IMR-90 (cell line): ENCODE results near the gene SHROOM3. TPM values are rescaled to one million over a fixed set of nuclear protein-coding genes. Genes with fewer than 3 reads are reported as not detected.

Source experiments
- ATAC-seq: fragments of 200-7000 bp; cut with Tn5 transposase; 2 replicates; pipeline ENCODE4 v1.9.1; 2020; ENCODE audit warnings: low read depth, mild to moderate bottlenecking, moderate library complexity
- BruUV-seq: library from RNA; stranded (reverse); fragments of 400-500 nt; replicated peaks from 2 replicates; lab custom pipeline; 2021; lab: Mats Ljungman, UMichigan
- CTCF ChIA-PET: fragments of 300-600 bp; formaldehyde crosslinking; extraction: SDS; loops from one replicate; lab custom pipeline; 2021; ENCODE audit warnings: antibody characterized with exemption; lab: Yijun Ruan, JAX
- POLR2A ChIA-PET: fragments of 300-600 bp; sonication (Branson Sonifier 250); formaldehyde crosslinking; loops from one replicate; lab custom pipeline; 2022; ENCODE audit warnings: antibody characterized with exemption; ENCODE audit not compliant: unreplicated experiment; lab: Charles Lee
- DNase-seq: peaks from one replicate; pipeline ENCODE4 v3.0.0; 2013
- H2AFZ ChIP-seq: replicated peaks from 2 replicates; pipeline ENCODE3; 2013; ENCODE audit warnings: low read length, mild to moderate bottlenecking; ENCODE audit not compliant: poor library complexity
- H2AK5ac ChIP-seq: 2 replicates; pipeline ENCODE4 v1.6.1; 2013; ENCODE audit warnings: low read depth, low read length, inconsistent platforms
- H2AK9ac ChIP-seq: replicated peaks from 2 replicates; pipeline ENCODE3; 2013; ENCODE audit warnings: mild to moderate bottlenecking, low read depth, low read length, moderate library complexity; ENCODE audit not compliant: poor library complexity
- H2BK120ac ChIP-seq: 2 replicates; pipeline ENCODE4 v1.6.1; 2013; ENCODE audit warnings: low read depth, low read length, inconsistent platforms
- H2BK15ac ChIP-seq: 3 replicates; pipeline ENCODE4 v1.6.1; 2013; ENCODE audit warnings: low read depth, low read length, inconsistent platforms
- H2BK20ac ChIP-seq: 2 replicates; pipeline ENCODE4 v1.6.1; 2013; ENCODE audit warnings: low read depth, mild to moderate bottlenecking, inconsistent platforms, low read length, moderate library complexity
- H2BK5ac ChIP-seq: 2 replicates; pipeline ENCODE4 v1.6.1; 2013; ENCODE audit warnings: mild to moderate bottlenecking, low read depth, low read length, inconsistent platforms; ENCODE audit not compliant: poor library complexity, severe bottlenecking
- H3K14ac ChIP-seq: replicated peaks from 2 replicates; pipeline ENCODE4 v1.6.1; 2013; ENCODE audit warnings: low read depth, low read length, inconsistent platforms
- H3K18ac ChIP-seq: 2 replicates; pipeline ENCODE4 v1.6.1; 2013; ENCODE audit warnings: low read depth, low read length, control low read depth
- H3K23ac ChIP-seq: 2 replicates; pipeline ENCODE4 v1.6.1; 2013; ENCODE audit warnings: low read depth, low read length, inconsistent platforms
- H3K27ac ChIP-seq: 2 replicates; pipeline ENCODE4 v1.5.1; 2013; ENCODE audit warnings: mild to moderate bottlenecking, control low read depth, low read length; ENCODE audit not compliant: insufficient read depth
- H3K27me3 ChIP-seq: 2 replicates; pipeline ENCODE4 v1.6.1; 2013; ENCODE audit warnings: low read length; ENCODE audit not compliant: control insufficient read depth, insufficient read depth
- H3K36me3 ChIP-seq: 2 replicates; pipeline ENCODE4 v1.6.1; 2013; ENCODE audit warnings: low read length, mixed read lengths; ENCODE audit not compliant: control insufficient read depth, insufficient read depth
- H3K4ac ChIP-seq: 2 replicates; pipeline ENCODE4 v1.6.1; 2013; ENCODE audit warnings: low read depth, low read length, inconsistent platforms
- H3K4me1 ChIP-seq: 2 replicates; pipeline ENCODE4 v1.6.1; 2013; ENCODE audit warnings: low read length, mixed read lengths; ENCODE audit not compliant: control insufficient read depth, insufficient read depth
- H3K4me2 ChIP-seq: 2 replicates; pipeline ENCODE4 v1.6.1; 2013; ENCODE audit warnings: low read depth, mild to moderate bottlenecking, control low read depth, low read length, moderate library complexity
- H3K4me3 ChIP-seq: 2 replicates; pipeline ENCODE4 v1.5.1; 2013; ENCODE audit warnings: low read depth, mild to moderate bottlenecking, control low read depth, low read length, moderate library complexity; ENCODE audit not compliant: insufficient read depth
- H3K56ac ChIP-seq: 2 replicates; pipeline ENCODE4 v1.6.1; 2013; ENCODE audit warnings: low read length, inconsistent platforms; ENCODE audit not compliant: insufficient read depth; ENCODE audit errors: extremely low read depth
- H3K79me1 ChIP-seq, 2 experiments: 2 replicates each; pipeline ENCODE4 v1.6.1; 2013; ENCODE audit warnings: low read length in 2 of 2, inconsistent platforms in 1 of 2, low read depth in 1 of 2
- H3K9ac ChIP-seq: 2 replicates; pipeline ENCODE4 v1.6.1; 2013; ENCODE audit warnings: low read depth, low read length, control low read depth
- H3K9me1 ChIP-seq: 2 replicates; pipeline ENCODE4 v1.6.1; 2013; ENCODE audit warnings: low read length, inconsistent platforms; ENCODE audit not compliant: insufficient read depth
- H3K9me3 ChIP-seq: 2 replicates; pipeline ENCODE4 v1.6.1; 2013; ENCODE audit warnings: low read length; ENCODE audit not compliant: control insufficient read depth, insufficient read depth
- H4K20me1 ChIP-seq: 2 replicates; pipeline ENCODE4 v1.6.1; 2013; ENCODE audit warnings: low read length, inconsistent platforms; ENCODE audit not compliant: insufficient read depth
- H4K5ac ChIP-seq: 2 replicates; pipeline ENCODE4 v1.6.1; 2013; ENCODE audit warnings: mild to moderate bottlenecking, low read depth, low read length, control low read depth
- H4K8ac ChIP-seq, 2 experiments: 2 replicates each; pipeline ENCODE4 v1.6.1; 2013; ENCODE audit warnings: low read depth in 2 of 2, low read length in 2 of 2, control low read depth in 1 of 2, inconsistent platforms in 1 of 2
- H4K91ac ChIP-seq: 2 replicates; pipeline ENCODE4 v1.6.1; 2013; ENCODE audit warnings: low read depth, low read length, inconsistent platforms; ENCODE audit not compliant: insufficient read depth
- BHLHE40 ChIP-seq: fragments of 150-350 bp; IDR thresholded peaks from 2 replicates; pipeline ENCODE4 v1.6.1; 2016; ENCODE audit warnings: mild to moderate bottlenecking, low read depth, low read length
- CEBPB ChIP-seq: IDR thresholded peaks from 2 replicates; pipeline ENCODE4 v1.6.1; 2012; ENCODE audit warnings: low read depth, low read length, improper control_type of control experiment
- CHD1 ChIP-seq: IDR thresholded peaks from 2 replicates; pipeline ENCODE4 v1.6.1; 2012; ENCODE audit warnings: low read depth, low read length, improper control_type of control experiment
- FOS ChIP-seq: fragments of 150-350 bp; IDR thresholded peaks from 2 replicates; pipeline ENCODE4 v1.6.1; 2016; ENCODE audit warnings: low read depth, low read length
- MAFK ChIP-seq: IDR thresholded peaks from 2 replicates; pipeline ENCODE4 v1.6.1; 2012; ENCODE audit warnings: low read depth, low read length, improper control_type of control experiment
- MAZ ChIP-seq: IDR thresholded peaks from 2 replicates; pipeline ENCODE4 v1.6.1; 2012; ENCODE audit warnings: low read depth, mild to moderate bottlenecking, low read length, improper control_type of control experiment, moderate library complexity, borderline replicate concordance
- MXI1 ChIP-seq: IDR thresholded peaks from 2 replicates; pipeline ENCODE4 v1.6.1; 2012; ENCODE audit warnings: low read depth, mild to moderate bottlenecking, low read length, moderate library complexity, borderline replicate concordance
- NFE2L2 ChIP-seq: fragments of 150-350 bp; IDR thresholded peaks from 2 replicates; pipeline ENCODE4 v1.6.1; 2016; ENCODE audit warnings: low read depth, mild to moderate bottlenecking, low read length
- POLR2A ChIP-seq: IDR thresholded peaks from 2 replicates; pipeline ENCODE4 v1.6.1; 2012; ENCODE audit warnings: mild to moderate bottlenecking, low read depth, low read length
- RAD21 ChIP-seq: IDR thresholded peaks from 2 replicates; pipeline ENCODE4 v1.6.1; 2012; ENCODE audit warnings: low read length, improper control_type of control experiment
- RCOR1 ChIP-seq: IDR thresholded peaks from 2 replicates; pipeline ENCODE4 v1.6.1; 2012; ENCODE audit warnings: mild to moderate bottlenecking, low read length, improper control_type of control experiment; ENCODE audit not compliant: insufficient replicate concordance
- RFX5 ChIP-seq: IDR thresholded peaks from 2 replicates; pipeline ENCODE4 v1.8.0; 2012; ENCODE audit warnings: low read depth, mild to moderate bottlenecking, low read length, moderate library complexity
- SMC3 ChIP-seq: fragments of 150-350 bp; IDR thresholded peaks from 2 replicates; pipeline ENCODE4 v1.6.1; 2016; ENCODE audit warnings: low read depth, mild to moderate bottlenecking, antibody characterized with exemption, low read length, moderate library complexity
- WGBS, 2 experiments: methylation state at CpG; one replicate each; pipeline versions ENCODE4 v1.1.5 to v1.1.7; 2013; ENCODE audit warnings: missing lambda C conversion rate in 2 of 2; ENCODE audit not compliant: insufficient read length in 1 of 2; ENCODE audit errors: extremely low coverage in 2 of 2; 5-methylcytosine and 5-hydroxymethylcytosine counted together
- dilution Hi-C: fragments of 300-500 bp; cut with HindIII; formaldehyde crosslinking; loops from one replicate; pipeline ENCODE4 v1.14.3; 2018; ENCODE audit warnings: low sequenced_read_pairs; ENCODE audit not compliant: unreplicated experiment
- in situ Hi-C: fragments of 300-500 bp; cut with MboI; formaldehyde crosslinking; loops from 3 replicates; pipeline ENCODE4 v1.14.3; 2019; ENCODE audit warnings: low sequenced_read_pairs, inconsistent platforms, mixed read lengths
- intact Hi-C: fragments of 100-400 bp; cut with micrococcal nuclease; formaldehyde crosslinking; loops from 2 replicates; pipeline ENCODE4 v1.10.0; 2022
- polyA plus RNA-seq, 3 experiments: library from polyadenylated mRNA; depleted of rRNA; stranded (reverse); fragments of >200 nt; gene quantifications; 2 replicates each; pipeline ENCODE4 v1.2.3, GENCODE V29; 2012; ENCODE audit warnings: low replicate concordance in 1 of 3
- total RNA-seq: library from RNA; depleted of rRNA; stranded (reverse); fragments of >200 nt; gene quantifications from 2 replicates; pipeline ENCODE4 v1.2.3, GENCODE V29; 2012
- TF ChIP-seq, protein P1 (sequence below): conservative IDR thresholded peaks from 2 replicates; pipeline ENCODE4 v1.5.1; 2012; ENCODE audit warnings: mild to moderate bottlenecking, low read depth, low read length, improper control_type of control experiment
- TF ChIP-seq, protein P2 (sequence below): fragments of 150-350 bp; IDR thresholded peaks from 2 replicates; pipeline ENCODE4 v1.6.1; 2016; ENCODE audit warnings: low read depth, mild to moderate bottlenecking, low read length, moderate library complexity, borderline replicate concordance
- TF ChIP-seq, protein P3 (sequence below): fragments of 150-350 bp; IDR thresholded peaks from 2 replicates; pipeline ENCODE4 v1.6.1; 2017; ENCODE audit warnings: mild to moderate bottlenecking, antibody characterized with exemption, low read length, low read depth

Gene SHROOM3
- total and polyA plus RNA-seq, 2 of the 4 experiments (the other 2 are of a cell fraction) = 10.8 to 19.5 TPM

DNA sequence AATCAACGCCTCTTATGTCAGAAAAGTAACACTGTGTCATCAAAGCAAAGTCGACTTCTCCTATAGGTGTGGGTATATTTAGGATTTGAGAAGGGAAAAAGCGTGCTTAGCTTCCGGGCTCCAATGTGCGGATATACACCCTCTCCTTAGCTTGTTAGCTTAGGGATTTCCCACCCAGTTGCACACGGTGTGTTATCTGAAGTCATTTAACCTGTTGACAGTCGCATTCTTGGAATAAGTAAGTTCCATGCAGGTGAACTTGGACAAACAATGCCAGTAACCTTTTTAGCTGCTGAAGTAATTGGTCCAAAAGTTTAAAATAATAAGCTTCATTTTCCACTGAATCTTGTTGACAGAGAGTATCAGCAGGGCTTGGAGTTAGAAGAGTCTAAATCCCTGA, 113.7 kb downstream of the SHROOM3 start:
- Histone ChIP-seq H3K14ac (no peak overlapping the region), H3K4me2 (no peak overlapping the region), H2AFZ (no peak overlapping the region), H2BK120ac (peak overlapping the region; percentile 93), H4K20me1 (no peaks in the 10 kb centered on the region), H2BK20ac (peak overlapping the region; percentile 86), H3K9me3 (no peaks in the 10 kb centered on the region), H3K9ac (no peak overlapping the region), H3K18ac (no peak overlapping the region; the same call in 1 of the 2 replicates), H2BK5ac (no peak overlapping the region), H3K27me3 (no peaks in the 10 kb centered on the region), H4K91ac (no peak overlapping the region), H2AK5ac (peak overlapping the region; percentile 48), H3K23ac (no peak overlapping the region), H3K36me3 (no peaks in the 10 kb centered on the region), H2AK9ac (no peak overlapping the region), H4K8ac (peak overlapping the region; percentile 45 to 90; a peak in 2 of 4 replicates), H3K56ac (no peak overlapping the region), H3K79me1 (peaks cover 0 to 6% of the 10 kb centered on the region in 2 experiments; a peak in 1 of 4 replicates), H3K4me1 (peaks cover 12% of the 10 kb centered on the region; the same call in 1 of the 2 replicates), H3K9me1 (peaks cover 11% of the 10 kb centered on the region), H3K27ac (no peak overlapping the region), H4K5ac (no peak overlapping the region), H3K4me3 (no peak overlapping the region), H2BK15ac (peak overlapping the region; percentile 78; the same call in 2 of the 3 replicates), H3K4ac (no peak overlapping the region)
- DNase-seq (no peak), ATAC-seq (no peak)
- dilution Hi-C loops = no loop called here
- intact Hi-C loops = no loop called here
- ChIA-PET POLR2A (no interaction called here), CTCF (no interaction called here)
- TF ChIP-seq NFE2L2 = no peak
- no peak for TF ChIP-seq POLR2A
- TF ChIP-seq RAD21 = no peak
- TF ChIP-seq, protein P1, sequence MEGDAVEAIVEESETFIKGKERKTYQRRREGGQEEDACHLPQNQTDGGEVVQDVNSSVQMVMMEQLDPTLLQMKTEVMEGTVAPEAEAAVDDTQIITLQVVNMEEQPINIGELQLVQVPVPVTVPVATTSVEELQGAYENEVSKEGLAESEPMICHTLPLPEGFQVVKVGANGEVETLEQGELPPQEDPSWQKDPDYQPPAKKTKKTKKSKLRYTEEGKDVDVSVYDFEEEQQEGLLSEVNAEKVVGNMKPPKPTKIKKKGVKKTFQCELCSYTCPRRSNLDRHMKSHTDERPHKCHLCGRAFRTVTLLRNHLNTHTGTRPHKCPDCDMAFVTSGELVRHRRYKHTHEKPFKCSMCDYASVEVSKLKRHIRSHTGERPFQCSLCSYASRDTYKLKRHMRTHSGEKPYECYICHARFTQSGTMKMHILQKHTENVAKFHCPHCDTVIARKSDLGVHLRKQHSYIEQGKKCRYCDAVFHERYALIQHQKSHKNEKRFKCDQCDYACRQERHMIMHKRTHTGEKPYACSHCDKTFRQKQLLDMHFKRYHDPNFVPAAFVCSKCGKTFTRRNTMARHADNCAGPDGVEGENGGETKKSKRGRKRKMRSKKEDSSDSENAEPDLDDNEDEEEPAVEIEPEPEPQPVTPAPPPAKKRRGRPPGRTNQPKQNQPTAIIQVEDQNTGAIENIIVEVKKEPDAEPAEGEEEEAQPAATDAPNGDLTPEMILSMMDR = no peak
- TF ChIP-seq FOS = no peak
- TF ChIP-seq, protein P2, sequence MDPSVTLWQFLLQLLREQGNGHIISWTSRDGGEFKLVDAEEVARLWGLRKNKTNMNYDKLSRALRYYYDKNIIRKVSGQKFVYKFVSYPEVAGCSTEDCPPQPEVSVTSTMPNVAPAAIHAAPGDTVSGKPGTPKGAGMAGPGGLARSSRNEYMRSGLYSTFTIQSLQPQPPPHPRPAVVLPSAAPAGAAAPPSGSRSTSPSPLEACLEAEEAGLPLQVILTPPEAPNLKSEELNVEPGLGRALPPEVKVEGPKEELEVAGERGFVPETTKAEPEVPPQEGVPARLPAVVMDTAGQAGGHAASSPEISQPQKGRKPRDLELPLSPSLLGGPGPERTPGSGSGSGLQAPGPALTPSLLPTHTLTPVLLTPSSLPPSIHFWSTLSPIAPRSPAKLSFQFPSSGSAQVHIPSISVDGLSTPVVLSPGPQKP = no peak
- no peak for TF ChIP-seq BHLHE40
- TF ChIP-seq SMC3 = no peak
- TF ChIP-seq CHD1 = no peak
- TF ChIP-seq RCOR1 = no peak
- TF ChIP-seq MAZ = no peak
- TF ChIP-seq, protein P3, sequence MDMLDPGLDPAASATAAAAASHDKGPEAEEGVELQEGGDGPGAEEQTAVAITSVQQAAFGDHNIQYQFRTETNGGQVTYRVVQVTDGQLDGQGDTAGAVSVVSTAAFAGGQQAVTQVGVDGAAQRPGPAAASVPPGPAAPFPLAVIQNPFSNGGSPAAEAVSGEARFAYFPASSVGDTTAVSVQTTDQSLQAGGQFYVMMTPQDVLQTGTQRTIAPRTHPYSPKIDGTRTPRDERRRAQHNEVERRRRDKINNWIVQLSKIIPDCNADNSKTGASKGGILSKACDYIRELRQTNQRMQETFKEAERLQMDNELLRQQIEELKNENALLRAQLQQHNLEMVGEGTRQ = no peak
- TF ChIP-seq RFX5 = no peak
- no peak for TF ChIP-seq MAFK
- no peak for TF ChIP-seq MXI1
- TF ChIP-seq CEBPB = no peak
- in situ Hi-C loops = no loop called here
- no TSS peak for BruUV-seq
- WGBS, 2 experiments = no CpG with 5 or more reads among the region's 7 CpGs
